GM13977 (cell line): ENCODE data around the gene C18orf32.
A peak's percentile ranks its signal among the peaks of the same experiment; 100 is the strongest.
"Not testable (repeated sequence)": the region's sequence is repeated elsewhere in the genome, so short reads cannot be mapped to it uniquely, and the experiment has no call there.

Experiments
- DNase-seq: peaks from one replicate; pipeline ENCODE4 v3.0.0; 2012; ENCODE audit warnings: low spot score
- CTCF ChIP-seq: IDR thresholded peaks from 2 replicates; pipeline ENCODE4 v1.5.1; 2012; ENCODE audit warnings: mild to moderate bottlenecking, control low read depth; ENCODE audit not compliant: insufficient read depth; ENCODE audit errors: extremely low read depth, missing control alignments
- in situ Hi-C: fragments of 300-500 bp; cut with MboI; formaldehyde crosslinking; loops from one replicate; pipeline ENCODE4 v1.12.0; 2022; ENCODE audit warnings: low sequenced_read_pairs, low pct_unique_long_range_greater_than_20kb, mixed read lengths, inconsistent platforms; ENCODE audit not compliant: unreplicated experiment

The C18orf32 gene

GRCh38 chr18:49517483-49517882 lies 30.4 kb upstream of the C18orf32 start:
- DNase-seq: no peak
- in situ Hi-C loops: no loop called here
- TF ChIP-seq CTCF: no peak

- no peak for TF ChIP-seq CTCF
- DNase-seq: no peak
- in situ Hi-C loops: no loop called here
These were observed 28.5 kb upstream of the C18orf32 start for GRCh38 chr18:49515516-49515915.

GRCh38 chr18:49515003-49515402 lies 28.0 kb upstream of the C18orf32 start:
- in situ Hi-C loops, DNase-seq: not testable (repeated sequence)

- DNase-seq: no peak
- in situ Hi-C loops: no loop called here
- no peak for TF ChIP-seq CTCF
These were observed 27.5 kb upstream of the C18orf32 start for GRCh38 chr18:49514577-49514976.

GRCh38 chr18:49512876-49513275 lies 25.8 kb upstream of the C18orf32 start:
- in situ Hi-C loops, DNase-seq: not testable (repeated sequence)

- in situ Hi-C loops: no loop called here
- DNase-seq: peak; percentile 54
- peak; percentile 93 for TF ChIP-seq CTCF
These were observed 23.5 kb upstream of the C18orf32 start for GRCh38 chr18:49510393-49511115.

GRCh38 chr18:49506438-49506837 lies 19.4 kb upstream of the C18orf32 start:
- in situ Hi-C loops: loop anchor here (10.0 kb wide), 1 partner anchor 348 kb away; no protein-coding TSS in a partner anchor
- DNase-seq: not testable (repeated sequence)

- in situ Hi-C loops: loop anchor here (10.0 kb wide), 1 partner anchor 351 kb away; no protein-coding TSS in a partner anchor
- no peak for DNase-seq
- no peak for TF ChIP-seq CTCF
These were observed 16.9 kb upstream of the C18orf32 start for GRCh38 chr18:49503931-49504330.
